GM13977 (cell line): ENCODE data around the gene HTR4.
"Not testable (repeated sequence)": the region's sequence is repeated elsewhere in the genome, so short reads cannot be mapped to it uniquely, and the experiment has no call there.

Source experiments
- DNase-seq: peaks from one replicate; pipeline ENCODE4 v3.0.0; 2012; ENCODE audit warnings: low spot score
- in situ Hi-C: fragments of 300-500 bp; cut with MboI; formaldehyde crosslinking; loops from one replicate; pipeline ENCODE4 v1.12.0; 2022; ENCODE audit warnings: low sequenced_read_pairs, low pct_unique_long_range_greater_than_20kb, mixed read lengths, inconsistent platforms; ENCODE audit not compliant: unreplicated experiment
- TF ChIP-seq, protein P1 (sequence below): IDR thresholded peaks from 2 replicates; pipeline ENCODE4 v1.5.1; 2012; ENCODE audit warnings: mild to moderate bottlenecking, control low read depth; ENCODE audit not compliant: insufficient read depth; ENCODE audit errors: extremely low read depth, missing control alignments

HTR4 gene

DNA sequence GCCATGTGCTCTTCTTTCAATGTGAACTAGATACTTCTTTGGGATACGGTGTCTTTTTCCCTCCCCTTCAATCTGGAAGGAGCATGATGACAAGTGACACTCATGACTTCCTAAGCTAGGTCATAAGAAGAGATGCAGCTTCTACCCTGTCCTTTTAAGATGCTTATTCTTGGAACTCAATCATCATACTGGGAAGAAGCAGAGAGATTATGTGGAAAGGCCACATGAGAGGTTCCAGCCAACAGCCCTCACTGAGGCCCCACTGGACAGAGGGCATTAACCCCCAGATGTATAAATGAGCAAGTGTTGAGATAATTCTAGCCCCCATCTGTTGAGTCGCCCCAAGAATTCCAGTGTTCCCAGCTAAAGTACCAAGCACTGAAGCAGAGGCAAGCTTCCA lies 29.3 kb upstream of the HTR4 start:
- in situ Hi-C loops = no loop called here
- no peak for DNase-seq
- TF ChIP-seq, protein P1, sequence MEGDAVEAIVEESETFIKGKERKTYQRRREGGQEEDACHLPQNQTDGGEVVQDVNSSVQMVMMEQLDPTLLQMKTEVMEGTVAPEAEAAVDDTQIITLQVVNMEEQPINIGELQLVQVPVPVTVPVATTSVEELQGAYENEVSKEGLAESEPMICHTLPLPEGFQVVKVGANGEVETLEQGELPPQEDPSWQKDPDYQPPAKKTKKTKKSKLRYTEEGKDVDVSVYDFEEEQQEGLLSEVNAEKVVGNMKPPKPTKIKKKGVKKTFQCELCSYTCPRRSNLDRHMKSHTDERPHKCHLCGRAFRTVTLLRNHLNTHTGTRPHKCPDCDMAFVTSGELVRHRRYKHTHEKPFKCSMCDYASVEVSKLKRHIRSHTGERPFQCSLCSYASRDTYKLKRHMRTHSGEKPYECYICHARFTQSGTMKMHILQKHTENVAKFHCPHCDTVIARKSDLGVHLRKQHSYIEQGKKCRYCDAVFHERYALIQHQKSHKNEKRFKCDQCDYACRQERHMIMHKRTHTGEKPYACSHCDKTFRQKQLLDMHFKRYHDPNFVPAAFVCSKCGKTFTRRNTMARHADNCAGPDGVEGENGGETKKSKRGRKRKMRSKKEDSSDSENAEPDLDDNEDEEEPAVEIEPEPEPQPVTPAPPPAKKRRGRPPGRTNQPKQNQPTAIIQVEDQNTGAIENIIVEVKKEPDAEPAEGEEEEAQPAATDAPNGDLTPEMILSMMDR = no peak

DNA sequence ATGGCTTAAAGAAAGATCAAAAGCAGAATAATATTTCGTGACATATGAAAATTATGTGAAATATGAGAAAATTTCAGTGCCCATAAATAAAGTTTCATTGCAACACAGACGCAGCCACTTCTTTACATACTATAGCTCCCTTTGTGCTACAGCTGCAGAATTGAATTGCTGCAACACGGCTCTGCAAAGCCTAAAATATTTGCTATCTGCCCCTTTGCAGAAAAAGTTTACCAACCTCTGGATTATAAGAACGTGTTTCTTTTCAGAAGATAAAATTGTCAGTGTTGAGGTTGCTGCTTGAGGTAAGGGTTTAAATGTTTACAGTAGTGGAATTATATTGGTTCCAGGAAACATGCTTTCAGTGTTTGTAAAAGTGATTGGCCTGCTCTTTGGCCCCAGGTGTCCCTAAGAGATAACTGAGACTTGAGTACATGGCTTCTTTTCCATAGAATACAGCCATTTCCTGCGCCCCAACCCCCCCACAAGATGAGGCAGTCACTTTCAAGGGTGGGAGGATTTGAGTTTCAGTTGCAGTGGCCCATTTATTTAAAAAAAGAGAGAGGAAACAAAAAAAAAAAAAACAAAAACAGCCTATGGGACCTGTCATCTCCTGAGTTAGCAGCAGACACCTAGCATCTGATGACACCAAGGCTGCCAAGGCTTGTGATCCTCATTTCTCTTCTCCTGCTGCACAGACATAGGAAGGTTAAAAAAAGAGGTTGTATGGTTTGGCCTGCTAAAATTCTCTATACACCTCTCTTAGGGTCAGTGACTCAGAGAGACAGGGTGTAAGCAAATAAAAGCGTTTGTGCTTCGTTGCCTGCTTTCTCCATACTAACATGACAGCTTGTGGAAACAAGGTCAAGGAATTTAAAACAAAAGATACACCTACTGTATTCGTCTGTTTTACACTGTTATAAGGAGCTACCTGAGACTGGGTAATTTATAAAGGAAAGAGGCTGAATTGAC lies 28.0 kb upstream of the HTR4 start:
- TF ChIP-seq, protein P1 = no peak
- in situ Hi-C loops = no loop called here
- DNase-seq = no peak

DNA sequence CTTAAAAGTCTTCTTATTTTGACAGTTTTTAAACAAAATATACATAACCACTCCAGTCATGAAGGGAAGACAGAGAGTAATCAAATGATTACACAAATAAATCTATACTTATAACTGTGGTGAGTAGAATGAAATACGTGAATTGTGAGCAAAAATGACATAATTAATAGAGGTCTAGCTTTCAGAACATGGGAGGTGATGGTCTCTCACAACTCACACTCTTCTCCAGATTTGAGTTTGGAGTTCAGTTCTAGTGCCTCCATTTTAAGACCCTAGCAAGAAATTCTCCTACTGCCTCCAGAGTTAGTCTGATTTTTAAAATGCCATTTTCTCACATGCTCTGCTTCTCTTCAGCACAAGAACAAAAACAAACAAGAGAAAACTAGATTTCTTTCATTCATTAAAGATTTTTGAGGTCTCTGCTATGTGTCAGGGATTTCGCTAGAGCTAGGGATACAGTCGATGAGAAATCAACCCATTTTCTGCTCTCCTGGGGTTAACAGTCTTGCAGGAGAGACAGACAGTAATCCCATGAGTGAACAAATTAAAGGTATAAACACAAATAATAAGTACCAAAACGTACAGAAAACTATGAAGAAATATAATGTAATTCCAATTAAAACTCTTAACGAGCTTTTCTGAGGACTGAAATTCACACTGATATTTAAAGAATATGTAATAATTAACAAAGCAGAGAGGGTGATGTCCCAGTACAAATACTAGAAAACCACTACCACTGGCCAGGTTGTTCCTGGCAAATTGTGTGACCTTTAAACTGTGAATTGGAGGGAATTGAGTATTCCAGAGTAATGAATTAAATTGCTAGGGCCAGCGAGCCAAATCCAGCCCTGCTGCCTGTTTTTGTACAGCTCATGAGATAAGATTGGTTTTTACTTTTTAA lies 27.1 kb upstream of the HTR4 start:
- DNase-seq = no peak
- in situ Hi-C loops = no loop called here
- TF ChIP-seq, protein P1 = no peak

DNA sequence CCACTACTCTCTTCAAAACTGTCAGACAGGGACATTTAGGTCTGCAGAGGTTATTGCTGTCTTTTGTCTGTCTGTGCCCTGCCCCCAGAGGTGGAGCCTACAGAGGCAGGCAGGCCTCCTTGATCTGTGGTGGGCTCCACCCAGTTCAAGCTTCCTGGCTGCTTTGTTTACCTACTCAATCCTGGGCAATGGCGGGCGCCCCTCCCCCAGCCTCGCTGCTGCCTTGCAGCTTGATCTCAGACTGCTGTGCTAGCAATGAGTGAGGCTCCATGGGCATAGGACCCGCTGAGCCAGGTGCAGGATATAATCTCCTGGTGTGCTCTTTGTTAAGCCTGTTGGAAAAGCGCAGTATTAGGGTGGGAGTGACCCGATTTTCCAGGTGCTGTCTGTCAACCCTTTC lies 19.4 kb upstream of the HTR4 start:
- DNase-seq, in situ Hi-C loops: not testable (repeated sequence)

DNA sequence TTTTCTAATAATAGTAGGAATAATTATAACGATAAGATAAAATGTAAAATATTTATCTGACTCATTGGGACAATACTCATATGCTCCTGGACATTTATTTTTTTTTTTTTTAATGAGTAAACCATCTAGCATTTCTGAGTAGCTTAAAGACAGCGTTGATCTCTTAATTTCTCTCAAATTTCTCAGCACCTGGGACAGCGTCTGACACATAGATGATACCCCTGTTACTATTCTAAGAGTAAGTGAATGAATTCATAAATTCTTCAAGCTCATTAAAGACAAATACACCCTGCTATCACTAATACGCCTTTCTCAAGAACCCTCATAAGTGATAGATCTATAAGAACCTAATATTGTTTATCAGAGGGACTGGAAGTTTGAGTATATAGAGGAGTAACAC lies 12.0 kb upstream of the HTR4 start:
- no peak for DNase-seq
- in situ Hi-C loops = no loop called here
- TF ChIP-seq, protein P1 = no peak

DNA sequence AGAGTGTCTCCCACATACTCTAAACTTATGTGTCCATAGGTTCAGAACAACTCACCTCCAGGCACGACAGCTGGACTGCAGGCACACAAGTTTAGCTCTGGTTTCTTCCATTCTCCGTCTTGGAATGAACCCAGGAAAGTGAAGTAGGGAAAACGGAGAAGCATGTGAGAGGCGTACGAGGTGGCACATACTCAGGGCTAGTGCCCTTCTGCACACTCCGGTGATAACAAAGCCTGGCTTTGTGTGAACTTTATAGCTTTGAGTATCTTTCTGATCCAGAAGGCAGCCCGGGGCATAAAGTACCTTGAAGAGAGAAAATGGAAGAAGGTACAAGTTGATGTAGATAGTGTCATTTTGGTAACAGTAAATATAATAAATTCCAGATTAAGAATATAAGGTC lies 11.1 kb upstream of the HTR4 start:
- TF ChIP-seq, protein P1 = no peak
- in situ Hi-C loops = no loop called here
- no peak for DNase-seq
